ENCODE data around the gene HNRNPL.

- TF ChIP-seq CTCF (IDR thresholded peaks at IDR 0.05; ENCODE audit: poor library complexity, severe bottlenecking) (no peak), POLR2AphosphoS5 (IDR thresholded peaks at IDR 0.05) (no peak)
Measured at GRCh38 chr19:38812009-38812840, 37.6 kb downstream of the HNRNPL start.

Measured in neural cell (in vitro differentiated cells).